ENCODE data around the gene CHD5.

GRCh38 chr1:6072774-6073479 is 107.2 kb downstream of the CHD5 start:
- TF ChIP-seq CTCF (conservative IDR thresholded peaks at IDR 0.05; ENCODE audit: low read depth, low read length): no peak
- TF ChIP-seq RAD21 (IDR thresholded peaks at IDR 0.05; ENCODE audit: low read length): no peak
- TF ChIP-seq POLR2A (IDR thresholded peaks at IDR 0.05; ENCODE audit: low read depth, low read length): no peak
- TF ChIP-seq ELK1 (IDR thresholded peaks at IDR 0.05; ENCODE audit: borderline replicate concordance, low read depth, low read length): no peak
- no peak for TF ChIP-seq FOS (IDR thresholded peaks at IDR 0.05; ENCODE audit: low read depth, low read length)
- TF ChIP-seq CHD1 (IDR thresholded peaks at IDR 0.05; ENCODE audit: low read depth, low read length): no peak
- no peak for TF ChIP-seq BHLHE40 (IDR thresholded peaks at IDR 0.05; ENCODE audit: low read depth, low read length)
- TF ChIP-seq USF2 (IDR thresholded peaks at IDR 0.05; ENCODE audit: low read depth, low read length): no peak
- no peak for TF ChIP-seq MXI1 (IDR thresholded peaks at IDR 0.05; ENCODE audit: borderline replicate concordance, low read depth, low read length)
- TF ChIP-seq CEBPB (IDR thresholded peaks at IDR 0.05; ENCODE audit: low read depth, low read length): no peak
- no peak for TF ChIP-seq SMC3 (IDR thresholded peaks at IDR 0.05; ENCODE audit: low read depth, low read length)

Data from IMR-90 (cell line).